NT2/D1 (cell line): ENCODE measurements around the gene PLEKHA7.

ENCODE experiments used
- SUZ12 ChIP-seq: IDR thresholded peaks from 2 replicates; pipeline ENCODE4 v1.6.1; 2011; ENCODE audit not compliant: insufficient read length, insufficient read depth; ENCODE audit errors: extremely low read depth
- YY1 ChIP-seq: IDR thresholded peaks from 2 replicates; pipeline ENCODE4 v1.6.1; 2011; ENCODE audit not compliant: insufficient read length, insufficient read depth
- ZNF274 ChIP-seq: IDR thresholded peaks from 2 replicates; pipeline ENCODE4 v1.6.1; 2011; ENCODE audit warnings: mild to moderate bottlenecking, low read depth, low read length

- TF ChIP-seq YY1 = no peak
- TF ChIP-seq ZNF274 = no peak
- no peak for TF ChIP-seq SUZ12
Observed at GRCh38 chr11:16841481-16841880, 172.7 kb downstream of the PLEKHA7 start.
